ENCODE data around the gene CCPG1. TPM values are rescaled to one million over a fixed set of nuclear protein-coding genes. Genes with fewer than 3 reads are reported as not detected.
A peak's percentile ranks its signal among the peaks of the same experiment; 100 is the strongest.
"Not testable (repeated sequence)": the region's sequence is repeated elsewhere in the genome, so short reads cannot be mapped to it uniquely, and the experiment has no call there.

The CCPG1 gene
- polyA plus RNA-seq, 1 donor from 2014 or later: 64.2 TPM

DNA sequence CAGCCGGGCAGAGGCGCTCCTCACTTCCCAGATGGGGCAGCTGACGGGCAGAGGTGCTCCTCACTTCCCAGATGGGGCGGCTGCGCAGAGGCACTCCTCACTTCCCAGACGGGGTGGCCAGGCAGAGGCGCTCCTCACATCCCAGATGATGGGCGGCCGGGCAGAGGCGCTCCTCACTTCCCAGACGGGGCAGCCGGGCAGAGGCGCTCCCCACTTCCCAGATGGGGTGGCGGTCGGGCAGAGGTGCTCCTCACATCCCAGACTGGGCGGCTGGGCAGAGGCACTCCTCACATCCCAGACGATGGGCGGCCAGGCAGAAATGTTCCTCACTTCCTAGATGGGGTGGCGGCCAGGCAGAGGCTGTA lies 38.9 kb upstream of the CCPG1 start:
- not testable (repeated sequence) for H3F3A ChIP-seq (ENCODE audit: insufficient read depth, low read length, poor library complexity, severe bottlenecking)

DNA sequence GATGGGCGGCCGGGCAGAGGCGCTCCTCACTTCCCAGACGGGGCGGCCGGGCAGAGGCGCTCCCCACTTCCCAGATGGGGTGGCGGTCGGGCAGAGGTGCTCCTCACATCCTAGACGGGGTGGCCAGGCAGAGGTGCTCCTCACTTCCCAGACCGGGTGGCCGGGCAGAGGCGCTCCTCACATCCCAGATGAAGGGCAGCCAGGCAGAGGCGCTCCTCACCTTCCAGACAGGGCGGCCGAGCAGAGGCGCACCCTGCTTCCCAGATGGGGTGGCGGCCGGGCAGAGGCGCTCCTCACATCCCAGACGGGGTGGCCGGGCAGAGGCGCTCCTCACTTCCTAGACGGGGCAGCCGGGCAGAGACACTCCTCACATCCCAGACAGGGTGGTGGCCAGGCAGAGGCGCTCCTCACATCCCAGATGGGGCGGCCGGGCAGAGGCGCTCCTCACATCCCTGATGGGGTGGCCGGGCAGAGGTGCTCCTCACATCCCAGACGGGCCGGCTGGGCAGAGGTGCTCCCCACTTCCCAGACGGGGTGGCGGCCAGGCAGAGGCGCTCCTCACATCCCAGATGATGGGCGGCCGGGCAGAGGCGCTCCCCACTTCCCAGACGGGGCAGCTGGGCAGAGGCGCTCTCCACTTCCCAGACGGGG lies 38.3 kb upstream of the CCPG1 start:
- not testable (repeated sequence) for H3K79me2 ChIP-seq (replicated peaks; ENCODE audit: insufficient read depth, low read length); H3K9ac ChIP-seq (ENCODE audit: low read length); H3K27ac ChIP-seq (ENCODE audit: low read length); H3K9me3 ChIP-seq (ENCODE audit: low read length); H3F3A ChIP-seq (ENCODE audit: insufficient read depth, low read length, poor library complexity, severe bottlenecking); H3K4me2 ChIP-seq (ENCODE audit: low read length); H3K9me2 ChIP-seq (ENCODE audit: insufficient read depth, low read length); H3K4me3 ChIP-seq (ENCODE audit: low read length); H3K36me3 ChIP-seq (ENCODE audit: insufficient read depth, low read length); H4K20me1 ChIP-seq (ENCODE audit: insufficient read depth); H3K27me3 ChIP-seq (ENCODE audit: insufficient read depth, low read depth, low read length); H2AFZ ChIP-seq (ENCODE audit: low read depth, low read length)

More for the DNA sequence above, 38.9 kb upstream of the CCPG1 start:
- H3K9me3 ChIP-seq (ENCODE audit: low read length); H3K4me3 ChIP-seq (ENCODE audit: low read length); H3K9ac ChIP-seq (ENCODE audit: low read length); H3K27me3 ChIP-seq (ENCODE audit: insufficient read depth, low read depth, low read length); H4K20me1 ChIP-seq (ENCODE audit: insufficient read depth); H3K36me3 ChIP-seq (ENCODE audit: insufficient read depth, low read length); H3K4me2 ChIP-seq (ENCODE audit: low read length); H3K79me2 ChIP-seq (replicated peaks; ENCODE audit: insufficient read depth, low read length); H3K27ac ChIP-seq (ENCODE audit: low read length); H3K9me2 ChIP-seq (ENCODE audit: insufficient read depth, low read length); H2AFZ ChIP-seq (ENCODE audit: low read depth, low read length): not testable (repeated sequence)

DNA sequence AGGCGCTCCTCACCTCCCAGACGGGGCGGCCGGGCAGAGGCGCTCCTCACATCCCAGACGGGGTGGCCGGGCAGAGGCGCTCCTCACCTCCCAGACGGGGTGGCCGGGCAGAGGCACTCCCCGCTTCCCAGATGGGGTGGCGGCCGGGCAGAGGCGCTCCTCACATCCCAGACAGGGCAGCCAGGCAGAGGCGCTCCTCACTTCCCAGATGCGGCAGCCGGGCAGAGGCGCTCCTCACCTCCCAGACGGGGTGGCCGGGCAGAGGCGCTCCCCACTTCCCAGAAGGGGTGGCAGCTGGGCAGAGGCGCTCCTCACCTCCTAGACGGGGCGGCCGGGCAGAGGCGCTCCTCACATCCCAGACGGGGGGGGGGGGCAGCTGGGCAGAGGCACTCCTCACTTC lies 37.8 kb upstream of the CCPG1 start:
- not testable (repeated sequence) for H4K20me1 ChIP-seq (ENCODE audit: insufficient read depth); H3K27ac ChIP-seq (ENCODE audit: low read length); H3K36me3 ChIP-seq (ENCODE audit: insufficient read depth, low read length); H3K4me3 ChIP-seq (ENCODE audit: low read length); H3K27me3 ChIP-seq (ENCODE audit: insufficient read depth, low read depth, low read length); H3K9me2 ChIP-seq (ENCODE audit: insufficient read depth, low read length); H2AFZ ChIP-seq (ENCODE audit: low read depth, low read length); H3K9ac ChIP-seq (ENCODE audit: low read length); H3K79me2 ChIP-seq (replicated peaks; ENCODE audit: insufficient read depth, low read length); H3F3A ChIP-seq (ENCODE audit: insufficient read depth, low read length, poor library complexity, severe bottlenecking); H3K4me2 ChIP-seq (ENCODE audit: low read length); H3K9me3 ChIP-seq (ENCODE audit: low read length)

DNA sequence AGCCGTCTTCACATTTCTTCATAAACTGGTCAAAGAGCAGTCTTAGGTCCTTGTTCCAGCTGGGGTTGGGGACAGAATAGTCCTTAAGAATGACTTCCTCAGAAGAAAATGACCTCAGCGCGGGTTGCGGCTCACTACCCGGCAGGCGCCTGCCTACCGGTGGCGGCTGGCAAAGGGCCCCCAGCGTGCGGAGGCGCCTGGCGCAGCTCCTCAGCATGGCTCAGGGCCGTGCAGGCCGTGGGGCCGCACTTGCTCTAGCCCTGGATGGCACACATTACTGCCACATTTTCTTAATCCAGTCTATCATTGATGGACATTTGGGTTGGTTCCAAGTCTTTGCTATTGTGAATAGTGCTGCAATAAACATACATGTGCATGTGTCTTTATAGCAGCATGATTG lies 35.0 kb upstream of the CCPG1 start:
- H3K27ac ChIP-seq (ENCODE audit: low read length); H2AFZ ChIP-seq (ENCODE audit: low read depth, low read length); H3K9me2 ChIP-seq (ENCODE audit: insufficient read depth, low read length); H3K79me2 ChIP-seq (replicated peaks; ENCODE audit: insufficient read depth, low read length); H3K4me3 ChIP-seq (ENCODE audit: low read length); H3K9ac ChIP-seq (ENCODE audit: low read length); H3K27me3 ChIP-seq (ENCODE audit: insufficient read depth, low read depth, low read length); H3K9me3 ChIP-seq (ENCODE audit: low read length); H3F3A ChIP-seq (ENCODE audit: insufficient read depth, low read length, poor library complexity, severe bottlenecking); H3K36me3 ChIP-seq (ENCODE audit: insufficient read depth, low read length); H4K20me1 ChIP-seq (ENCODE audit: insufficient read depth); H3K4me2 ChIP-seq (ENCODE audit: low read length): not testable (repeated sequence)

DNA sequence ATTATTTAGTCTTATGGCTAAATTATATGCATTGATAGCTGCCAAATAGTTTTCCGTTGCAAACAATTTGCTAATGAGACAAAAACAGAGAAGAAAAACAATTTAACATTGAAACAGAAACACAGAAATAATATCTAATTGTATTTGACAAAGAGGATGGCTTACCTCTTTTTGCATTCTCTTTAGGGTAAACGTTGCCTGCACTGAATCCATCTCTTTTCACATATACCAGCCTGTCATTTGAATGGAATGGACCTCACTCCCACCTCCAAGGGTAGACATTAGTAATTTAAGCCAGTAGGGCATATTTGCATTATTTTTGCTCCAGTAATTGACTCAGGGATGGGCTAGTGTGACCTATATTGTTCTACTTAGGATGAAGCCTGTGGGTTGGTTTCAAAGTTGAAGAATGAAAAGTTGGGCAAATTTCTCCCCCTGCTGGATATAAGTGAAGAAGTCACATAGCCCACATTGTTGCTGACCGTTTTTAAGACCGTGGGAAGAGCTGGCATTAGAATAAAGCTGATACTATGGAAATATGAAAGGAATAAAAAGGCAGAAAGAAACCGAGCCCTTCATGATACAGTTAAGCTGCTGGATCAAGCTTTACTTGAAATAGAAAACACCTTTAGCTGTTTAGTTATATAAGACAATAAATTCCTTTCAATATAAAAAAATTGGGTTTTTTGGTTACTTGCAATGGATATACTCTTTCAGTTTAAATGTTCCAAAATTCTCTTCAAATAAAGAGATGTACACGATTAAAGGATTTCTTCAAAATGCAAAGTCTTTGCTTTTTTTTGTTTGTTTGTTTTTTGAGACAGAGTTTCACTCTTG lies 27.0 kb upstream of the CCPG1 start:
- Histone ChIP-seq H3K27ac (ENCODE audit: low read length) (no peak overlapping the region), H3K9ac (ENCODE audit: low read length) (no peak overlapping the region), H3K4me3 (ENCODE audit: low read length) (no peak overlapping the region), H3K79me2 (replicated peaks; ENCODE audit: insufficient read depth, low read length) (no peaks in the 10 kb centered on the region), H3K4me2 (ENCODE audit: low read length) (no peak overlapping the region), H3K27me3 (ENCODE audit: insufficient read depth, low read depth, low read length) (no peaks in the 10 kb centered on the region), H3K36me3 (ENCODE audit: insufficient read depth, low read length) (no peaks in the 10 kb centered on the region), H3K9me3 (ENCODE audit: low read length) (no peaks in the 10 kb centered on the region), H2AFZ (ENCODE audit: low read depth, low read length) (no peak overlapping the region), H4K20me1 (ENCODE audit: insufficient read depth) (no peaks in the 10 kb centered on the region), H3K9me2 (ENCODE audit: insufficient read depth, low read length) (no peaks in the 10 kb centered on the region), H3F3A (ENCODE audit: insufficient read depth, low read length, poor library complexity, severe bottlenecking) (no peaks in the 10 kb centered on the region)
- TF ChIP-seq CTCF (IDR thresholded peaks at IDR 0.05; ENCODE audit: poor library complexity, severe bottlenecking) (peak; percentile 35), RAD21 (conservative IDR thresholded peaks at IDR 0.05) (no peak)
